HG03469 (cell line): ENCODE data around the gene RASGRF2.

Experiments used
- ATAC-seq: cut with Tn5 transposase; IDR thresholded peaks from one replicate; pipeline ENCODE4 v1.9.1; 2021; ENCODE audit warnings: mild to moderate bottlenecking, moderate library complexity, moderate number of reproducible peaks; ENCODE audit not compliant: unreplicated experiment

The RASGRF2 gene

DNA sequence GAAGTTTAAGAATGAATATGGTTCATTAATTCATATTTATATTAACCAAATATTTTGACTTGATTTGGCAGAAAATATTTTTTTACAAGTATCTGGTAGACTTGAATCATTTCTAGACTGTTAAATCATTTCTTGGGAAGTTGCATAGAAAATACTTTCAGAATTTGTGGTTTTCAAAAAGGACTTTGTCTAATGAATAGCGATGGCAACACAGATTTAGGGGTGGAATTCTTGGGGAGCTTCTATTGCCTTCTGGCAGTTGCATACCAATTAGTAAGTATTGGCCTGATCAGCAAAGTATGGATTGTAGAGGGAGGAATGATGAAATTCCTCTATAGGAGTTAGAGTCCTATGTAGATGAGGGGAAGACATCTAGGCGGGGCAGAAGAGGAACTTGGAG lies 204.3 kb downstream of the RASGRF2 start:
- no peak for ATAC-seq

GRCh38 chr5:81164936-81165335 lies 204.8 kb downstream of the RASGRF2 start:
- ATAC-seq = no peak

DNA sequence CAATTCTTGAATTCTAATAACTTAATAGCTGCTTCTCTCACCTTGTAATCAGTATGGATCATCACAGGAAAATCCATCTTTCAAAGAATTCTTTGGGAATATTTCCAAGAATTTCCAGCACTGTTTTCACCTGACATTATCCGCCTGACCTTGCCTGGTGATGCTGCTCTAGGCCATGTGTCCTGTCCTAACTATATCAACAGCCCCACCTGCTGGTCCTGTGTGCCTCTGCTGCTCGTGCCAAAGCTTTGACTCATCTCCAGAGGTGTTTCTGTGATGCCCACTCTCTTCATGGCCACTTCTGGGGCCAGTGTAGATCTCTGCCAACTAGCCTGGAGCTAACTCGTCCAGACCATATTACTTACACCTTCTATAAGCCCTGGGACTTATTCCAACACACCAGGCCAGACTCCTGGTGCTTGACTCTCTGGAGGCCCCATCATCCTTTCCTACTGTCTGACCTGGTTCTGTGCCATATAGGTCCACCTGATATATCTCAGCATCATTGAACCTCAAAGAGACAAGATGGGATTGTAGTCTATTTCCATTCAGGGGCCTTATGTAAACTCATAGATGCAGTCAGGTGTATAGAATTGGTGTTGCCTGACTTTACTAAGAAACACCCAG lies 205.4 kb downstream of the RASGRF2 start:
- ATAC-seq = no peak

DNA sequence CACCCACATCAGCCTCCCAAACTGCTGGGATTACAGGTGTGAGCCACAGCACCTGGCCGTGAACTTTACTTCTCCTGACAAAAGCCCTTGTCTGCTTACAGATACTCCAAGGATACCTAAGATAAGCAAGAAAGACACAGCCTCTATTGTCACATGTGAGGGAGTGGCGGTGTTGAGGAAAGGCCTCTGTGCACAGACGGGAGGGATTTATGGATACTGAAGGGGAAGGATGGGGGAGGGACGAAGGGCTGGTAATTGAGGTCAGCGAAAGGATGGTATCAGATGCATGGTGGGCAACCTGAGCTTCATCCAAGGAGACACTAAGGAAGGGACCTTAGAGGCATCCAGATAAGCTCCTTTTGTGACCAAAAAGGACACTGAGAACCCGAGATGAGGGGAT lies 206.3 kb downstream of the RASGRF2 start:
- ATAC-seq = no peak

DNA sequence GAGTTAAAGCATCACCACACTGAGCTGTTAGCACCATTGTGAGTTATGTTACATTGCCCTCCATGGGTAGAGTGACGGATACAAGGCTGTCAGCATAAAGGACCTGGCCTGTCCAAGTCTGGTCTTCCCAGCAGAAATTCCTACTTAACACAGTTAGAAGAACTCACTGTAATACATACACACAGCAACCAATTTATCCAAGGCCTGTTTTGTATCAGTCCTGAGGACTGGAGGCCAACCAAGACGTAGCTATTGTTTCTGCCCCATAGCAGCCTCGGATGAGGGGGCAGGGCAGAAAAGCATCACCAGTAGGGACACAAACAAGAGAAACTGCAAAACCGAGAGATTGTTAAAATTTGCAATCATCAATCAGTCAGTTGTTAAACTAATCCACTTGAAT lies 206.9 kb downstream of the RASGRF2 start:
- no peak for ATAC-seq

GRCh38 chr5:81167544-81167943 lies 207.4 kb downstream of the RASGRF2 start:
- ATAC-seq = no peak

- no peak for ATAC-seq
These were observed 209.8 kb downstream of the RASGRF2 start for GRCh38 chr5:81169924-81170323.

DNA sequence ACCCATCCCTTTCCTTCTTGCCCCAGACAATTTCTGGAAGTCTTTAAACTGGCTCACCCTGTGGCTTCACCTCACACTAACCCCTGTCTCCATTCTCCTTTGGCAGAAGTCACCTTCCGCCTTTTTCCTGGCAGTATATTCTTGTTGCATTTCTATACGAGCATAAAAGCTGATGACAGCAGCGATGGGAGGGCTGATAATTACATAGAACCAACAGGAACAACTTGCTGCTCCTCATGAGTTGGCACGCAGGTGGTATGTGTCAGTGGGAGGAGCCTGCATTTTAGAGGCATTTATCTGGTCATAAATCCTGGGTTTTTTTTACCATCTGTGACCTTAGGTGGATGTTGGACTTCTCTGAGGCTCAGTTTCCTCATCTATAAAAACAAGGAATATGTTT lies 211.6 kb downstream of the RASGRF2 start:
- no peak for ATAC-seq

GRCh38 chr5:81172710-81173109 lies 212.5 kb downstream of the RASGRF2 start:
- ATAC-seq = no peak

GRCh38 chr5:81177061-81177460 lies 216.9 kb downstream of the RASGRF2 start:
- no peak for ATAC-seq

DNA sequence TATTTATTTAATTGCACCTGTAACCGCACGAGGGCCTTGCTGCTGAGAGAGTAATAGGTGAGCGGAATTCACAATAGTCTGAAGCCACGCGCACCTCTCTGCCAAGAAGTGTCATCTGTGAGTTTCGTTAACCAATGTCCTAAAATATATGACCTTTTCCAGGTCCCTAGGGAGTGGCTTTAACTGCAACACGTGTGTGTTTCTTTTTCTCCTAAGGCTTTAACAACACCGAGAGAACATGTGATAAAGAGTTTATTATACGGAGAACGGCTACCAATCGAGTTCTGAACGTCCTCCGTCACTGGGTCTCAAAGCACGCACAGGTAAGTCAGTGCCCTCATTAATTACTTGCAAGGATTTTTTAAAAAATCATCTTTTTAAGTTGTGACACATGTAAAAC lies 219.8 kb downstream of the RASGRF2 start:
- no peak for ATAC-seq

GRCh38 chr5:81180780-81181460 lies 220.8 kb downstream of the RASGRF2 start:
- ATAC-seq = no peak

DNA sequence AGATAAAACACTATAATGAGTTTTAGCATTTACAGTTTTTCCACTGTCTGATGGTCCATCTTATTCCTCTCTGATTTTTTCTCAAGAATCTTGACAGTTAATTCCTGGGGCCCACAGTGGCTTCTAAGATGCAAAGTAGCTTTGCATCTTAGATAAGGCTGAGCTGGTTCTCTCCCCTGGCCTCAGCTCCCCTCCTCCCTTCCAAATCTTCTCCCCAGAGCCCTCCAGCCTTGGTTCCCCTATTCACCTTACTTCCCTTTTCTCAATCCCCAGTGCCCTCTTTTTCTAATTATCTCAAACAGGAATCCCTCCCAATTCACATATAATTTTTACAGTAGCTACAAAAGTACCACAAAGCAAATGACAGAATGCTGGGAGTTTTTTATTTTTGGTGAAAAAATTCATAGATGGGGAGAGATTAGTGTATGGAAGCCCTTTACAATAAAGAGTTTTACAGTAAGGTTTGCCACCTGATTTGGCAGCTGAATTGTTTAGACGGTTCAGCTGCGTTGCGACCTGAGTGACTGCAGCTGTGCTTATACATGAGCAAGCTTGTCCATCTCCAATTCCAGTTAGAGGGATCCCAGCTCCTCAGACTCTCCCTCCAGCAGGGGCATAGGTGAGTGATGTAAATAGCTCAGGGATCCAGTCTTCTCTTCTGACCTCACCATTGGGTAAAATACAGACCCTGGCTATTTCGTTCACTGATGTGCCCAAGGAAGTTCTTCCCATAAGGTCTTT lies 221.6 kb downstream of the RASGRF2 start:
- no peak for ATAC-seq

DNA sequence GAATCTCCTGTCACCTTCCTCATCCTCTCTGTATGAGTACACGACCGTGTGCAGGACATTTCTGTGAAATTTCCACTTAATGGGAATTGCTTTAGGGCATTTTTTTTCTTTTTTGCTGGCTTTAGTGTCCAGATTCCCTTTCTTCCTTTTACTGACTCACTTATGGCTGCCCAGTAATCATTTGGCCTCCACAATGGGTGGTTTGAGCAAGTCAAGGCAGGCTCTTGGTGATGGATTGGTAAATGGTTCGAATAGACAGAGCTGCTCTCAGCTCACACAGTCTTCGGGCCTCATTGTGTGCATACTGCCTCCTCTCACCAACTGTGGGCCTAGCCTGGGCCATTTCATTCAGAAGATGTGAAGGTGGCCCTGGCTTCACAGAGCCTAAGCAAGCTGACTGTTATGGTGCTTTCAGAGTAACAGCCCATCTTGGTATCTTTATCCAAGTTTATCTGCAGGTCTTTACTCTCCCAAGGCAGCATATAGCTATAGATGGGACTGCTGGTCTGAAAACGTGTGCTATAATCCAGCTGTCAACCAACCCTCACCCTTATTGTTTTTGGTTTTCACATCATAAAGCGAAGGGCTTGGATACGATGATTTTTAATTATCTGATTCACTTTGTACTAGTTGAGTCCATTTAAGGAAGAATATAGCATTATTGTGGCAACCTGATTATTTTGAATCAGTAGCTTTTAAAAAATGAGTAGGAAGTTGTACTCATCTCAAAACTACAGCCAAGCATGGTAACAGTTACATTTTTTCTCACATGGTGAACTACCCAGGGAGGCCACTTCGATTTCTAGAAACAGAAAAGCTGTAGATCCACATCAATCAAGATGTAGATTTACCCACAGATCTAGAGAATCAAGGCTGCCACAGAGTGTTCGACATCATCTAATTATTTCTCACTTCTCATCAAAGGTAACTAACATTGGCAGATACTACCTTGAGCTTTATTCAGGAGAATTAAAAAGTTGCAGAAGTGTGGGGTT lies 222.5 kb downstream of the RASGRF2 start:
- peak; percentile 41 for ATAC-seq

DNA sequence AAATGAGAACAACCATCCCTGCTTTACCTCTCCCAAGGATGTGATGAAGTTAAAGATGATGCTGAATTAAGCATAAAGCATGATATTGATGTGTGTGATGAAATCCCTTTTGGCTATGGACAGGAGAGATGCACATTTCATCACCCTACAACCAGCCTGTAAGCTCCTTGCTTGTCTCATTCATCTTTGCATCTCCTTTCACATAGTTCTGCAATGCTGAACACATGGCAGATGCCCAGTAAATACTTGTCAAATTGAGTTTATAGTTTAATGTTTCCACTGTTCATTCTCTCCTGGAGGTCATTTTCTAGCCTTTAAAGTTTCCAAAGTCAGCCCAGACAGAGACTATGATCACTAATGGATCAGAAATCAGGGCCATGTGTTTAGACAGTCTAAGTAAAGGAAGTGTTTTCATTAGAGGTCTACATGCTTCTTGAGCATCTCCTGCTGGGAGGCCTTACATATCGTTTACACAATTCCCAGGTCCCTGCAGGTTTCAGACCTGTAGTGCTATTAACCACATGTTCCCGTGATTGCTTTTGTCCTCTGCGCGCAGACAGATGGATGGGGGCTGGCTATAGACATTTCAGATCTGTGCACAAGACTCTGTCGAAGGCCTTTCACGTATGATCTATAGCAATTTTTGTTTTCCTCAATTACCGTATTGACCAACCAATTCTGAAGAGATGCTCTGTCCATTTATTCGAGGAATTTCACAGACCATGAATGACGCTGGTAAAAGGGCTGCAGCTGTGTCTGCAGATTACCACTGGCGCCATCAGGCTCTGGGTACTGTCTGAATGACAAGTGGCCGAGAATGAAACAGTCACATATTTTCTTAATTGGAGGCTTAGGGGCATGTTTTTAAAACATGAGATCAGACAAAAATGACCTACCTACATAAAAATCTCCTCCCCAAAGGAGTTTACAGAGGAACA lies 223.9 kb downstream of the RASGRF2 start:
- ATAC-seq = no peak

DNA sequence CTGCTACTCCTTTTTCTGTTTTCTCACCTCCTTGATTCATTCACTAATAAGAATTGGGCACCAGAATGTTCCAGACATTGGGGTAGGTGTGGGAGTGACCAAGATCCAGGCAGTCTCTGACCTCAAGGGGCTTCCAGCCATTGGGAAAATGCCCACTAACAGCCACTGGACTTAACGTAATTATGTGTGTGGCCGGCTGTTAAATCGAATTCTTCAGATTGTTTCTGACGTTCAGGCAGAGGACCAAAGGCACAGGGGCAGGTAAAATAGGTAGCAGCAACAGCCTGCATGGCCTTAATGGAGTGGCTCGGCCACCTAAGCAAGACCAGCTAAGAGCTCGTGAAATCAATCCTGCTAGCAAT lies 224.6 kb downstream of the RASGRF2 start:
- no peak for ATAC-seq

GRCh38 chr5:81187885-81188284 lies 227.7 kb downstream of the RASGRF2 start:
- no peak for ATAC-seq

DNA sequence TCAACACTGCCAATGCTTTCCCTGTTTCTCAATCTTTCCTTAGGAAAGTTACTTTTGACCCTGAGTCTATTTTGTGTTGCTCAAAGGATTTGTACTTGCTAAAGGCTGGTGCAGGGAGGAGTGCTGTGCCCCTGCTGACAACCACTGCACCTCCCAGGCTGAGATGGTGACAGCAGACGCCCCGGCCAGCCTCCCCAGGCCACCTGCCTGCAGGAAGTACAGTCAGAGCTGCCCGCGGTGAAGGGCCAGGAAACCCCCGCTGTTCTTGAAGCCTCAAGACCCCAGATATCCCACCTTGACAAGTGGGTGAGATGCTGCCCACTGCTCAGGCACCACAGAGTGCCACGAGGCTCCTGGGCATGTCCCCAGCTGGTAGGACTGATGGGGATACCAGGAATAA lies 228.8 kb downstream of the RASGRF2 start:
- no peak for ATAC-seq

GRCh38 chr5:81189875-81190498 lies 229.8 kb downstream of the RASGRF2 start:
- ATAC-seq = no peak
